Heart left ventricle (tissue), 16 donors: ENCODE results near the gene EOLA1. TPM values are rescaled to one million over a fixed set of nuclear protein-coding genes. Genes with fewer than 3 reads are reported as not detected.
A peak's percentile ranks its signal among the peaks of the same experiment; 100 is the strongest.

Experiments
- ATAC-seq, 4 donors: fragments of 200-7000 bp; cut with Tn5 transposase; one replicate each; pipeline ENCODE4 v1.9.1; 2020 to 2022; ENCODE audit warnings: moderate library complexity in 4 of 4, mild to moderate bottlenecking in 3 of 4, moderate number of reproducible peaks in 1 of 4
- DNase-seq, 5 donors: peaks; one replicate each; pipeline ENCODE4 v3.0.0-alpha.2; 2020
- H3K27ac ChIP-seq, 12 donors: fragments of 200-600 bp; sonication (generic) in 4 of 12; one replicate each; pipeline versions ENCODE4 v1.5.0 to v1.8.0; 2016 to 2022; ENCODE audit warnings: mild to moderate bottlenecking in 2 of 12
- H3K27me3 ChIP-seq, 9 donors: fragments of 200-600 bp; sonication (generic) in 2 of 9; one replicate each; pipeline versions ENCODE4 v1.5.1 to v1.8.0; 2016 to 2022; ENCODE audit warnings: mild to moderate bottlenecking in 3 of 9
- H3K36me3 ChIP-seq, 9 donors: fragments of 200-600 bp; sonication (generic) in 2 of 9; one replicate each; pipeline versions ENCODE4 v1.5.0 to v1.8.0; 2018 to 2022; ENCODE audit warnings: mild to moderate bottlenecking in 2 of 9
- H3K4me1 ChIP-seq, 12 donors: fragments of 200-600 bp; sonication (generic) in 4 of 12; one replicate each; pipeline versions ENCODE4 v1.5.0 to v1.8.0; 2016 to 2022; ENCODE audit warnings: mild to moderate bottlenecking in 3 of 12
- H3K4me3 ChIP-seq, 12 donors: fragments of 200-600 bp; sonication (generic) in 4 of 12; one replicate each; pipeline versions ENCODE4 v1.5.0 to v1.8.0; 2017 to 2022; ENCODE audit warnings: mild to moderate bottlenecking in 9 of 12, moderate library complexity in 4 of 12
- H3K9me3 ChIP-seq, 12 donors: fragments of 200-600 bp; sonication (generic) in 4 of 12; one replicate each; pipeline versions ENCODE4 v1.5.0 to v1.8.0; 2016 to 2022; ENCODE audit warnings: mild to moderate bottlenecking in 1 of 12
- POLR2A ChIP-seq, 2 donors: fragments of 450-650 bp; IDR thresholded peaks; one replicate each; pipeline ENCODE4 v1.6.1; 2017; ENCODE audit warnings: antibody characterized with exemption in 2 of 2, mild to moderate bottlenecking in 2 of 2, moderate library complexity in 2 of 2
- WGBS, 4 donors: extraction: QIAGEN DNeasy Blood & Tissue Kit in 2 of 4; methylation state at CpG; one replicate each; pipeline versions ENCODE4 v1.1.5 to v1.1.7; 2013 to 2018; 5-methylcytosine and 5-hydroxymethylcytosine counted together
- intact Hi-C, 10 donors: fragments of 100-400 bp; cut with DNase I; formaldehyde crosslinking; loops; one replicate each; pipeline versions ENCODE4 v1.11.1 to v1.14.2; 2022
- polyA plus RNA-seq, 2 donors: library from polyadenylated mRNA; stranded (reverse); fragments of 200-250 nt; gene quantifications; one replicate each; pipeline ENCODE4 v1.2.3, GENCODE V29; 2013
- total RNA-seq, 9 donors: library from RNA; depleted of rRNA in 2 of 9; stranded (reverse); fragments of >200 nt in 2 of 9; fragmentation: NEBNext Ultra II Directional in 3 of 9; extraction: Animal tissue kit (Norgen Biotek cat#: 25700) in 3 of 9; gene quantifications; one replicate each; pipeline versions ENCODE4 v1.1.0 to v1.2.4, GENCODE V29; 2016 to 2023
- TF ChIP-seq, protein P1 (sequence below), 12 donors: fragments of 200-600 bp; sonication (generic) in 4 of 12; IDR thresholded peaks; one replicate each; pipeline versions ENCODE4 v1.5.0 to v1.8.0; 2018 to 2022; ENCODE audit warnings: antibody characterized with exemption in 12 of 12, mild to moderate bottlenecking in 5 of 12
- donor health status: ischemic (EF 13 %, LVEDD 7.1; RV severe dilation, severe dysfunction).
- donor health status: healthy with polysubstance abuse.
- donor health status: DM: no; HTN: yes; CAD: no.
- donor health status: DM: no; HTN: no; CAD: no.
- donor health status: ischemic (EF 25% LVEDD 6.9; RV normal size, moderate dysfunction).
- donor health status: ischemic (EF 25% LVEDD 5.7; RV mildly dilated, moderate dysfunction).
- donor health status: healthy.
- donor health status: DM: yes; HTN: yes; CAD: no.
- donor health status: ischemic (EF 35%, LVEDD 5.7; RV mildly dilated, moderate dysfunction).
- donor health status: nonischemic (EF 11% LVEDD 7.7; RV severe dilation, severe dysfunction).
- donor health status: DM: yes; HTN: yes; CAD: no.
- donor health status: PGD.
- donor health status: ischemic (EF 29% LVEDD 5.4; RV normal size, mild dysfunction).
- donor health status: nonischemic (EF 23%, LVEDD 6.1; RV moderate dilation, normal function).

EOLA1 gene
- total and polyA plus RNA-seq, 11 donors = 15.8 to 45.6 (median 25.3) TPM

GRCh38 chrX:149513825-149514428 lies 26.9 kb upstream of the EOLA1 start:
- Histone ChIP-seq H3K36me3 (no peaks in the 10 kb centered on the region), H3K4me1 (peaks cover 0 to 19% (median 0%) of the 10 kb centered on the region in 12 donors), H3K27me3 (peaks cover 0 to 9% (median 0%) of the 10 kb centered on the region in 9 donors), H3K9me3 (no peaks in the 10 kb centered on the region), H3K27ac (peak overlapping the region in 1 of 12 donors; percentile 20), H3K4me3 (no peak overlapping the region)
- intact Hi-C loops = loop anchor here in 1 of 10 donors (5.0 kb wide), 1 partner anchor 363 kb away; no protein-coding TSS in a partner anchor
- no peak for DNase-seq
- WGBS, 4 donors = 68 to 74% (median 71%) methylated on average over 9 of the region's 9 CpGs
- TF ChIP-seq POLR2A (IDR thresholded peaks at IDR 0.05) = no peak
- TF ChIP-seq, protein P1, sequence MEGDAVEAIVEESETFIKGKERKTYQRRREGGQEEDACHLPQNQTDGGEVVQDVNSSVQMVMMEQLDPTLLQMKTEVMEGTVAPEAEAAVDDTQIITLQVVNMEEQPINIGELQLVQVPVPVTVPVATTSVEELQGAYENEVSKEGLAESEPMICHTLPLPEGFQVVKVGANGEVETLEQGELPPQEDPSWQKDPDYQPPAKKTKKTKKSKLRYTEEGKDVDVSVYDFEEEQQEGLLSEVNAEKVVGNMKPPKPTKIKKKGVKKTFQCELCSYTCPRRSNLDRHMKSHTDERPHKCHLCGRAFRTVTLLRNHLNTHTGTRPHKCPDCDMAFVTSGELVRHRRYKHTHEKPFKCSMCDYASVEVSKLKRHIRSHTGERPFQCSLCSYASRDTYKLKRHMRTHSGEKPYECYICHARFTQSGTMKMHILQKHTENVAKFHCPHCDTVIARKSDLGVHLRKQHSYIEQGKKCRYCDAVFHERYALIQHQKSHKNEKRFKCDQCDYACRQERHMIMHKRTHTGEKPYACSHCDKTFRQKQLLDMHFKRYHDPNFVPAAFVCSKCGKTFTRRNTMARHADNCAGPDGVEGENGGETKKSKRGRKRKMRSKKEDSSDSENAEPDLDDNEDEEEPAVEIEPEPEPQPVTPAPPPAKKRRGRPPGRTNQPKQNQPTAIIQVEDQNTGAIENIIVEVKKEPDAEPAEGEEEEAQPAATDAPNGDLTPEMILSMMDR (IDR thresholded peaks at IDR 0.05) = no peak
- peak in 1 of 4 donors; percentile 10 for ATAC-seq

DNA sequence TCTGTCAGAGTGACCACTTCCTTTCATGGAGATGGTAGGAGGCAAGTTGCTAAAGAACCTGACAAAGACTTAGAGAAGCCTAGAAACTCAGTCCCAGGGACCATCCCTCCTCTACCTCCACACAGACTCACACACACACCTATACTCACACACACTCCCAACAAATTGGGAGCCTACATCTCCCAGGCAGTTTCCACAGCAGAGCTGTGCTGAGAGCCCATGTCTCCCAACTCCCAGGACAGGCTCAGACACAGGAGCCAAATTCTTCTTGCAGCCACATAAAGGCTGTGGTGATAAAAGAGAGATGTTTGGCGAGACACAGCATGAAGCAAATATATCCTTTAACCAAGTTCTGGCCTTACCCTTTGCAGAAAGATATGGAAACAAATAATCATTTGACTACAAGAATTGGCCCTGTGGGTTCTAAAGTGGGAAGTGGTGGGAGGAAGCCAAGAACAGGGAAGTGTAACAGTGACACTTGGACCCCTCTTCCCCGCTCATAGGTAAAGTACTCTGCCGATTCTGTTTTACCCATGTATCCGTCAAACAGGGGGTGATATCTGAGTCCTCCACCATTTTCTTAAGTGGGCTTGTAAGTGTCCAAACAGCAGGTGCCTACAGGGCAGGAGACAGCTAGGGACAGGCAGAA lies 24.7 kb upstream of the EOLA1 start:
- DNase-seq = no peak
- Histone ChIP-seq H3K27me3 (peaks cover 0 to 4% (median 0%) of the 10 kb centered on the region in 9 donors), H3K27ac (no peak overlapping the region), H3K9me3 (no peaks in the 10 kb centered on the region), H3K36me3 (no peaks in the 10 kb centered on the region), H3K4me1 (peaks cover 0 to 19% (median 0%) of the 10 kb centered on the region in 12 donors), H3K4me3 (no peak overlapping the region)
- peak in 3 of 4 donors; percentile 35 to 60 (median 53) for ATAC-seq
- 33 to 71% (median 54%) methylated on average over 4 of the region's 4 CpGs for WGBS, 4 donors
- TF ChIP-seq POLR2A (IDR thresholded peaks at IDR 0.05) = no peak
- TF ChIP-seq, protein P1 (IDR thresholded peaks at IDR 0.05) = no peak
- intact Hi-C loops = no loop called here

DNA sequence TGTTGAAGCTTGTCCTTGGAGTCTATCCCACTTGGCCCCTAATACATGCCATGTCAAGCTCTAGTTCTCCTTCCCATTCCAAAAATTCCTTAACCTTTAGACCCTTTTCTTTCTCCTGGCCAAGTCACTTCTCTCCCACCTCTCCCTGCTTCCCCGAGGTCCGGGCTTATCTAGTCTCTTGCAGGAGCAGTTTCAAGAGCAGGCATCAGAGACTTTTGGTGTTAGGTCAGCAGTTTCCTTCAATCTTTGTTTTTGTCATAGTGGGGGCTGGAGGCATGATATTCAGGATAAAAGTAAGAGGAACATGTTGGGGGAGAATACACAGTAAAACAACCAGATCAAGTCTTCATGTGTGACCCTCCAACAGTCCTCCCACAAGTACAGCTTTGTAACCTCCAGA lies 24.2 kb upstream of the EOLA1 start:
- DNase-seq (no peak), ATAC-seq (no peak)
- H3K36me3 ChIP-seq = no peaks in the 10 kb centered on the region
- H3K9me3 ChIP-seq = no peaks in the 10 kb centered on the region
- H3K27me3 ChIP-seq = peaks cover 0 to 4% (median 0%) of the 10 kb centered on the region in 9 donors
- 44 to 58% (median 52%) methylated on average over 2 of the region's 2 CpGs for WGBS, 4 donors
- intact Hi-C loops = no loop called here
- no peak overlapping the region for H3K4me3 ChIP-seq
- H3K27ac ChIP-seq = no peak overlapping the region
- TF ChIP-seq POLR2A (IDR thresholded peaks at IDR 0.05) = no peak
- TF ChIP-seq, protein P1 (IDR thresholded peaks at IDR 0.05) = no peak
- peaks cover 0 to 19% (median 0%) of the 10 kb centered on the region in 12 donors for H3K4me1 ChIP-seq

- H3K9me3 ChIP-seq = no peaks in the 10 kb centered on the region
- no peak overlapping the region for H3K27ac ChIP-seq
- H3K4me3 ChIP-seq = no peak overlapping the region
- no peaks in the 10 kb centered on the region for H3K36me3 ChIP-seq
- ATAC-seq = no peak
- no peak for DNase-seq
- no peak for TF ChIP-seq POLR2A (IDR thresholded peaks at IDR 0.05)
- TF ChIP-seq, protein P1 (IDR thresholded peaks at IDR 0.05) = no peak
- H3K4me1 ChIP-seq = peaks cover 0 to 19% (median 0%) of the 10 kb centered on the region in 12 donors
- 61 to 98% (median 79%) methylated on average over 1 of the region's 1 CpG for WGBS, 4 donors
- peaks cover 0 to 4% (median 0%) of the 10 kb centered on the region in 9 donors for H3K27me3 ChIP-seq
- intact Hi-C loops = no loop called here
Measured at GRCh38 chrX:149517308-149517707, 23.5 kb upstream of the EOLA1 start.
